ENCODE results near the gene COL21A1.
A peak's percentile ranks its signal among the peaks of the same experiment; 100 is the strongest.
"Not testable (repeated sequence)": the region's sequence is repeated elsewhere in the genome, so short reads cannot be mapped to it uniquely, and the experiment has no call there.

The COL21A1 gene

GRCh38 chr6:56246881-56247653 lies at the start of gene COL21A1:
Gene COL21A1 (minus strand): TSS chr6:56247580. CDS start chr6:56182618, 64,962 bp downstream.
- DNase-seq, result no peak

- peak in 1 of 2 experiments; percentile 7 for DNase-seq
These were observed 46.4 kb upstream of the COL21A1 start for GRCh38 chr6:56293781-56294180.

GRCh38 chr6:56292505-56293181 lies 45.3 kb upstream of the COL21A1 start:
- peak; percentile 8 to 75 for DNase-seq

GRCh38 chr6:56291302-56291917 lies 44.0 kb upstream of the COL21A1 start:
- no peak for DNase-seq

GRCh38 chr6:56289721-56290120 lies 42.3 kb upstream of the COL21A1 start:
- no peak for DNase-seq

GRCh38 chr6:56288347-56288746 lies 41.0 kb upstream of the COL21A1 start:
- no peak for DNase-seq

- DNase-seq, result no peak
These were observed 35.0 kb upstream of the COL21A1 start for GRCh38 chr6:56282391-56282790.

- no peak for DNase-seq
These were observed 32.7 kb upstream of the COL21A1 start for GRCh38 chr6:56280126-56280525.

GRCh38 chr6:56279331-56280080 lies 32.1 kb upstream of the COL21A1 start:
- DNase-seq, result peak in 1 of 2 experiments; percentile 28

GRCh38 chr6:56278171-56278591 lies 30.8 kb upstream of the COL21A1 start:
- no peak for DNase-seq

- DNase-seq, result no peak
These were observed 23.5 kb upstream of the COL21A1 start for GRCh38 chr6:56270812-56271441.

- DNase-seq, result no peak
These were observed 20.9 kb upstream of the COL21A1 start for GRCh38 chr6:56268266-56268665.

GRCh38 chr6:56266011-56266410 lies 18.6 kb upstream of the COL21A1 start:
- DNase-seq, result no peak

GRCh38 chr6:56263596-56264315 lies 16.4 kb upstream of the COL21A1 start:
- DNase-seq, result no peak

GRCh38 chr6:56260593-56260992 lies 13.2 kb upstream of the COL21A1 start:
- DNase-seq, result not testable (repeated sequence)

- peak; percentile 5 to 70 for DNase-seq
These were observed 12.1 kb upstream of the COL21A1 start for GRCh38 chr6:56259234-56260077.

- DNase-seq, result no peak
These were observed 8.0 kb upstream of the COL21A1 start for GRCh38 chr6:56255349-56255748.

- no peak for DNase-seq
These were observed 2.9 kb upstream of the COL21A1 start for GRCh38 chr6:56250266-56250665.

- DNase-seq, result no peak
These were observed 308 bp upstream of the COL21A1 start for GRCh38 chr6:56247654-56248122.

GRCh38 chr6:56246541-56246880 lies 869 bp downstream of the COL21A1 start:
- no peak for DNase-seq

- no peak for DNase-seq
These were observed 1.5 kb downstream of the COL21A1 start for GRCh38 chr6:56245903-56246351.

All from NCI-H446 (cell line).